Activated CD4-positive, alpha-beta T cell treated with anti-CD3 and anti-CD28 coated beads, Interleukin-2, amount 50 U/mL, for 48 hours (primary cell): ENCODE results near the gene ARF6.
"Not testable (repeated sequence)": the region's sequence is repeated elsewhere in the genome, so short reads cannot be mapped to it uniquely, and the experiment has no call there.

Experiments
- DNase-seq, 2 experiments: peaks; one replicate each; pipeline ENCODE4 v3.0.0-alpha.2; 2020

ARF6 gene

GRCh38 chr14:49879646-49880204, 13.2 kb upstream of the ARF6 start:
- peak; percentile 63 to 74 for DNase-seq

- DNase-seq, result no peak
Observed at GRCh38 chr14:49880267-49881064, 12.4 kb upstream of the ARF6 start.

- no peak for DNase-seq
Observed at GRCh38 chr14:49881350-49882001, 11.4 kb upstream of the ARF6 start.

- DNase-seq, result no peak
Observed at GRCh38 chr14:49882826-49883694, 9.8 kb upstream of the ARF6 start.

GRCh38 chr14:49886523-49886922, 6.4 kb upstream of the ARF6 start:
- no peak for DNase-seq

GRCh38 chr14:49888293-49888692, 4.6 kb upstream of the ARF6 start:
- no peak for DNase-seq

GRCh38 chr14:49892301-49892635, 614 bp upstream of the ARF6 start:
- DNase-seq, result peak; percentile 47 to 55

- DNase-seq, result peak; percentile 88 to 91
Observed at GRCh38 chr14:49893309-49894213, 679 bp downstream of the ARF6 start.

GRCh38 chr14:49894214-49895107, 1.6 kb downstream of the ARF6 start:
- not testable (repeated sequence) for DNase-seq

- no peak for DNase-seq
Observed at GRCh38 chr14:49895480-49895879, 2.6 kb downstream of the ARF6 start.

GRCh38 chr14:49896272-49896671, 3.4 kb downstream of the ARF6 start:
- DNase-seq, result not testable (repeated sequence)

GRCh38 chr14:49896966-49897365, 4.1 kb downstream of the ARF6 start:
- no peak for DNase-seq

- no peak for DNase-seq
Observed at GRCh38 chr14:49897414-49897813, 4.5 kb downstream of the ARF6 start.

- no peak for DNase-seq
Observed at GRCh38 chr14:49897965-49898364, 5.1 kb downstream of the ARF6 start.

- no peak for DNase-seq
Observed at GRCh38 chr14:49898485-49898884, 5.6 kb downstream of the ARF6 start.

GRCh38 chr14:49900973-49901372, 8.1 kb downstream of the ARF6 start:
- DNase-seq, result no peak

GRCh38 chr14:49902679-49903246, 9.9 kb downstream of the ARF6 start:
- DNase-seq, result peak in 1 of 2 experiments; percentile 14

GRCh38 chr14:49904270-49904669, 11.4 kb downstream of the ARF6 start:
- no peak for DNase-seq

GRCh38 chr14:49905989-49906388, 13.1 kb downstream of the ARF6 start:
- DNase-seq, result no peak

GRCh38 chr14:49907186-49907585, 14.3 kb downstream of the ARF6 start:
- no peak for DNase-seq

- DNase-seq, result no peak
Observed at GRCh38 chr14:49908433-49908782, 15.5 kb downstream of the ARF6 start.
